DND-41 (cell line): ENCODE results near the gene KIF25.

Experiments
- EZH2 ChIP-seq: IDR thresholded peaks from 3 replicates; pipeline ENCODE4 v1.6.1; 2012; ENCODE audit warnings: borderline replicate concordance, low read depth, mild to moderate bottlenecking, moderate library complexity, low read length, inconsistent platforms; ENCODE audit not compliant: severe bottlenecking
- TF ChIP-seq, protein P1 (sequence below): IDR thresholded peaks from 2 replicates; pipeline ENCODE4 v1.5.1; 2012; ENCODE audit warnings: borderline replicate concordance, low read length, moderate library complexity, mild to moderate bottlenecking; ENCODE audit not compliant: poor library complexity, severe bottlenecking; ENCODE audit errors: extremely low read depth

DNA sequence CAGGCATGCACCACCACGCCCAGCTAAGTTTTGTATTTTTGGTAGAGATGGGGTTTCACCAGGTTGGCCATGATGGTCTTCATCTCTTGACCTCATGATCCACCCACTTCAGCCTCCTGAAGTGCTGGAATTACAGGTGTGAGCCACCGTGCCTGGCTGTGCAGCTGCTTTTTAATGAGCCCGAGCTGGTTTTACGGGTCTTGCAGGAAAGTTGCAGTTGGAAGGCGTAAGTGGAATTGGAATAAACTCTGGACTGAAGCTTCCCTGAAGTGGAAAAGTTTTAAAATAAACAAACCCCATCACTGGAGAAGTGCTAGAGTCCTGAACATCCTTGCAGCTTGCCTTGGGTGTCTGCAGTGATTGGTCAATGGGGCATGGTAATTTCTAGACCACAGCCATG, 40.4 kb downstream of the KIF25 start:
- TF ChIP-seq, protein P1, sequence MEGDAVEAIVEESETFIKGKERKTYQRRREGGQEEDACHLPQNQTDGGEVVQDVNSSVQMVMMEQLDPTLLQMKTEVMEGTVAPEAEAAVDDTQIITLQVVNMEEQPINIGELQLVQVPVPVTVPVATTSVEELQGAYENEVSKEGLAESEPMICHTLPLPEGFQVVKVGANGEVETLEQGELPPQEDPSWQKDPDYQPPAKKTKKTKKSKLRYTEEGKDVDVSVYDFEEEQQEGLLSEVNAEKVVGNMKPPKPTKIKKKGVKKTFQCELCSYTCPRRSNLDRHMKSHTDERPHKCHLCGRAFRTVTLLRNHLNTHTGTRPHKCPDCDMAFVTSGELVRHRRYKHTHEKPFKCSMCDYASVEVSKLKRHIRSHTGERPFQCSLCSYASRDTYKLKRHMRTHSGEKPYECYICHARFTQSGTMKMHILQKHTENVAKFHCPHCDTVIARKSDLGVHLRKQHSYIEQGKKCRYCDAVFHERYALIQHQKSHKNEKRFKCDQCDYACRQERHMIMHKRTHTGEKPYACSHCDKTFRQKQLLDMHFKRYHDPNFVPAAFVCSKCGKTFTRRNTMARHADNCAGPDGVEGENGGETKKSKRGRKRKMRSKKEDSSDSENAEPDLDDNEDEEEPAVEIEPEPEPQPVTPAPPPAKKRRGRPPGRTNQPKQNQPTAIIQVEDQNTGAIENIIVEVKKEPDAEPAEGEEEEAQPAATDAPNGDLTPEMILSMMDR: no peak
- TF ChIP-seq EZH2: no peak
